HFFc6 (cell line): ENCODE data around the gene ACOT7. TPM values are rescaled to one million over a fixed set of nuclear protein-coding genes. Genes with fewer than 3 reads are reported as not detected.
"Not testable (repeated sequence)": the region's sequence is repeated elsewhere in the genome, so short reads cannot be mapped to it uniquely, and the experiment has no call there.

Source experiments
- DNase-seq: peaks from one replicate; pipeline ENCODE4 v3.0.0-alpha.2; 2018
- H3K27ac Mint-ChIP-seq: 2 replicates; pipeline ENCODE4 v1.8.0; 2020; ENCODE audit warnings: mild to moderate bottlenecking, mixed read lengths
- H3K27me3 Mint-ChIP-seq: 2 replicates; pipeline ENCODE4 v1.8.0; 2021; ENCODE audit warnings: mild to moderate bottlenecking, moderate library complexity, mixed read lengths; ENCODE audit not compliant: insufficient read depth
- H3K36me3 Mint-ChIP-seq: 2 replicates; pipeline ENCODE4 v1.8.0; 2021; ENCODE audit warnings: low read depth, mixed read lengths
- H3K4me1 Mint-ChIP-seq: 2 replicates; pipeline ENCODE4 v1.8.0; 2020; ENCODE audit warnings: low read depth, mixed read lengths
- H3K4me3 Mint-ChIP-seq: 2 replicates; pipeline ENCODE4 v1.8.0; 2020; ENCODE audit warnings: mild to moderate bottlenecking, moderate library complexity, mixed read lengths
- H3K9me3 Mint-ChIP-seq: 2 replicates; pipeline ENCODE4 v1.8.0; 2020; ENCODE audit warnings: mild to moderate bottlenecking, mixed read lengths
- CTCF ChIP-seq: fragments of 200-600 bp; sonication (generic); IDR thresholded peaks from 2 replicates; pipeline ENCODE4 v1.5.0; 2021; ENCODE audit warnings: antibody characterized with exemption, mild to moderate bottlenecking
- microRNA-seq: library from miRNA; unstranded; fragments of <30 nt; microRNA quantifications from one replicate; pipeline ENCODE4, GENCODE V29; 2019
- total RNA-seq, 6 experiments: library from RNA; stranded (reverse); fragmentation: NEBNext Ultra II Directional; extraction: Animal tissue kit (Norgen Biotek cat#: 25700); gene quantifications; 2 replicates in 1 of 6; 3 replicates in 5 of 6; pipeline ENCODE4 v1.2.3, GENCODE V29; 2021

Gene ACOT7
- total RNA-seq, 6 experiments from 2014 or later: 103 to 125 (median 111) TPM

GRCh38 chr1:6220236-6220635 lies 173.3 kb downstream of the ACOT7 start:
- Mint-ChIP-seq H3K4me1 (0 out of 2 replicates have a peak, but pooled peaks cover 7% of the 10 kb centered on the region), H3K27me3 (no peaks in the 10 kb centered on the region; the same call in 1 of the 2 replicates)

GRCh38 chr1:6219641-6220040 lies 173.9 kb downstream of the ACOT7 start:
- DNase-seq, H3K27ac Mint-ChIP-seq, H3K4me1 Mint-ChIP-seq, H3K9me3 Mint-ChIP-seq, H3K27me3 Mint-ChIP-seq, H3K4me3 Mint-ChIP-seq: not testable (repeated sequence)
- H3K36me3 Mint-ChIP-seq: peaks cover 15% of the 10 kb centered on the region

More at GRCh38 chr1:6220236-6220635, 173.3 kb downstream of the ACOT7 start:
- TF ChIP-seq CTCF: no peak
- Mint-ChIP-seq H3K4me3 (no peak overlapping the region), H3K36me3 (peaks cover 21% of the 10 kb centered on the region), H3K9me3 (no peaks in the 10 kb centered on the region), H3K27ac (no peak overlapping the region)
- DNase-seq: no peak

- Mint-ChIP-seq H3K27ac (no peak overlapping the region), H3K27me3 (no peaks in the 10 kb centered on the region; the same call in 1 of the 2 replicates), H3K4me3 (no peak overlapping the region), H3K36me3 (peaks cover 4% of the 10 kb centered on the region; the same call in 1 of the 2 replicates), H3K4me1 (no peaks in the 10 kb centered on the region), H3K9me3 (no peaks in the 10 kb centered on the region; the same call in 1 of the 2 replicates)
- no peak for DNase-seq
- no peak for TF ChIP-seq CTCF
Observed at GRCh38 chr1:6218375-6219164, 175.0 kb downstream of the ACOT7 start.

Small RNAs within 50 kb of the gene (microRNA-seq; reads per million reads assigned to microRNA genes)
- gene MIR4252: not detected

Other genes starting within 250 kb of the ACOT7 start
- gene CHD5, start 213.4 kb downstream of the ACOT7 start, total RNA-seq: under 1 TPM in 4 of 6 experiments, not detected in 2; 0.05 to 0.36 (median 0.16) TPM
- gene RPL22, start 194.2 kb downstream of the ACOT7 start, total RNA-seq: 100 to 1,000 TPM; 233 to 341 (median 324) TPM
- 1 to 10 TPM; 2.0 to 5.2 (median 2.9) TPM for gene RNF207, start 187.6 kb downstream of the ACOT7 start, total RNA-seq
- 100 to 1,000 TPM in 2 of 6 experiments, 10 to 100 TPM in 4; 89.8 to 116 (median 96.0) TPM for gene ICMT, start 157.8 kb downstream of the ACOT7 start, total RNA-seq
- gene HES3, start 149.6 kb downstream of the ACOT7 start, total RNA-seq: not detected
- 1 to 10 TPM; 6.0 to 7.9 (median 7.2) TPM for gene GPR153, start 132.7 kb downstream of the ACOT7 start, total RNA-seq
- under 1 TPM in 4 of 6 experiments, not detected in 2; 0.14 to 0.35 (median 0.30) TPM for gene HES2, start 26.2 kb upstream of the ACOT7 start, total RNA-seq
- gene ESPN, start 31.0 kb upstream of the ACOT7 start, total RNA-seq: not detected
- gene TNFRSF25, start 72.4 kb upstream of the ACOT7 start, total RNA-seq: 1 to 10 TPM; 1.8 to 3.2 (median 2.7) TPM
- gene PLEKHG5, start 97.9 kb upstream of the ACOT7 start, total RNA-seq: 1 to 10 TPM; 6.4 to 7.2 (median 6.6) TPM
- gene NOL9, start 160.7 kb upstream of the ACOT7 start, total RNA-seq: 10 to 100 TPM; 26.4 to 36.4 (median 33.4) TPM
- not detected for gene TAS1R1, start 161.5 kb upstream of the ACOT7 start, total RNA-seq
- gene ZBTB48, start 186.2 kb upstream of the ACOT7 start, total RNA-seq: 10 to 100 TPM; 10.0 to 15.1 (median 11.3) TPM
- 10 to 100 TPM; 21.1 to 31.5 (median 22.6) TPM for gene KLHL21, start 209.1 kb upstream of the ACOT7 start, total RNA-seq
- 10 to 100 TPM; 18.0 to 19.9 (median 19.0) TPM for gene PHF13, start 220.0 kb upstream of the ACOT7 start, total RNA-seq
- gene THAP3, start 231.1 kb upstream of the ACOT7 start, total RNA-seq: 10 to 100 TPM; 12.9 to 18.2 (median 16.2) TPM